ENCODE data around the gene PDE4D. TPM values are rescaled to one million over a fixed set of nuclear protein-coding genes. Genes with fewer than 3 reads are reported as not detected.

The PDE4D gene
- total RNA-seq, 1 donor from 2014 or later = 46.9 TPM

GRCh38 chr5:59367791-59368394 lies 525.6 kb downstream of the PDE4D start:
- peak; percentile 55 for DNase-seq (ENCODE audit: low spot score)

- DNase-seq (ENCODE audit: low spot score) = no peak
These were observed 526.7 kb downstream of the PDE4D start for GRCh38 chr5:59366784-59367183.

GRCh38 chr5:59362438-59362837 lies 531.1 kb downstream of the PDE4D start:
- DNase-seq (ENCODE audit: low spot score) = no peak

- DNase-seq (ENCODE audit: low spot score) = no peak
These were observed 532.1 kb downstream of the PDE4D start for GRCh38 chr5:59361454-59361853.

GRCh38 chr5:59360130-59360555 lies 533.4 kb downstream of the PDE4D start:
- no peak for DNase-seq (ENCODE audit: low spot score)

- peak; percentile 40 for DNase-seq (ENCODE audit: low spot score)
These were observed 535.3 kb downstream of the PDE4D start for GRCh38 chr5:59358005-59358861.

- DNase-seq (ENCODE audit: low spot score) = peak; percentile 16
These were observed 536.0 kb downstream of the PDE4D start for GRCh38 chr5:59357381-59357977.

GRCh38 chr5:59356813-59357380 lies 536.6 kb downstream of the PDE4D start:
- DNase-seq (ENCODE audit: low spot score) = no peak

- no peak for DNase-seq (ENCODE audit: low spot score)
These were observed 538.7 kb downstream of the PDE4D start for GRCh38 chr5:59354811-59355210.

- DNase-seq (ENCODE audit: low spot score) = no peak
These were observed 539.3 kb downstream of the PDE4D start for GRCh38 chr5:59354274-59354673.

GRCh38 chr5:59351076-59351794 lies 542.3 kb downstream of the PDE4D start:
- DNase-seq (ENCODE audit: low spot score) = peak; percentile 43

- no peak for DNase-seq (ENCODE audit: low spot score)
These were observed 545.3 kb downstream of the PDE4D start for GRCh38 chr5:59348189-59348588.

- DNase-seq (ENCODE audit: low spot score) = no peak
These were observed 546.5 kb downstream of the PDE4D start for GRCh38 chr5:59346982-59347381.

- no peak for DNase-seq (ENCODE audit: low spot score)
These were observed 547.0 kb downstream of the PDE4D start for GRCh38 chr5:59346514-59346913.

GRCh38 chr5:59342181-59342580 lies 551.3 kb downstream of the PDE4D start:
- DNase-seq (ENCODE audit: low spot score) = no peak

GRCh38 chr5:59341760-59342159 lies 551.8 kb downstream of the PDE4D start:
- DNase-seq (ENCODE audit: low spot score) = no peak

- DNase-seq (ENCODE audit: low spot score) = no peak
These were observed 552.4 kb downstream of the PDE4D start for GRCh38 chr5:59341155-59341554.

GRCh38 chr5:59340637-59341036 lies 552.9 kb downstream of the PDE4D start:
- no peak for DNase-seq (ENCODE audit: low spot score)

- no peak for DNase-seq (ENCODE audit: low spot score)
These were observed 556.3 kb downstream of the PDE4D start for GRCh38 chr5:59337240-59337639.

- no peak for DNase-seq (ENCODE audit: low spot score)
These were observed 558.0 kb downstream of the PDE4D start for GRCh38 chr5:59335544-59335943.

- no peak for DNase-seq (ENCODE audit: low spot score)
These were observed 560.1 kb downstream of the PDE4D start for GRCh38 chr5:59333416-59333815.
